ENCODE measurements around the gene HCRTR1. TPM values are rescaled to one million over a fixed set of nuclear protein-coding genes. Genes with fewer than 3 reads are reported as not detected.

Gene HCRTR1
- total RNA-seq, 1 donor: not detected

GRCh38 chr1:31576743-31577455, 40.6 kb upstream of the HCRTR1 start:
- no peaks in the 10 kb centered on the region for H3K27me3 ChIP-seq (ENCODE audit: insufficient read depth, low read length)
- no peak overlapping the region for H3K4me3 ChIP-seq (ENCODE audit: low read length)
- H3K9me3 ChIP-seq (ENCODE audit: low read depth, low read length): no peaks in the 10 kb centered on the region
- peaks cover 5% of the 10 kb centered on the region for H3K4me1 ChIP-seq (ENCODE audit: insufficient read depth, low read length)

- H3K4me3 ChIP-seq (ENCODE audit: low read length): no peak overlapping the region
- H3K9me3 ChIP-seq (ENCODE audit: low read depth, low read length): no peaks in the 10 kb centered on the region
- H3K27me3 ChIP-seq (ENCODE audit: insufficient read depth, low read length): no peaks in the 10 kb centered on the region
- peaks cover 5% of the 10 kb centered on the region for H3K4me1 ChIP-seq (ENCODE audit: insufficient read depth, low read length)
Measured at GRCh38 chr1:31577515-31578192, 39.8 kb upstream of the HCRTR1 start.

- Histone ChIP-seq H3K9me3 (ENCODE audit: low read depth, low read length) (no peaks in the 10 kb centered on the region), H3K27me3 (ENCODE audit: insufficient read depth, low read length) (no peaks in the 10 kb centered on the region), H3K4me1 (ENCODE audit: insufficient read depth, low read length) (peaks cover 5% of the 10 kb centered on the region), H3K4me3 (ENCODE audit: low read length) (no peak overlapping the region)
Measured at GRCh38 chr1:31579374-31579773, 38.1 kb upstream of the HCRTR1 start.

- H3K4me1 ChIP-seq (ENCODE audit: insufficient read depth, low read length): peaks cover 5% of the 10 kb centered on the region
- no peak overlapping the region for H3K4me3 ChIP-seq (ENCODE audit: low read length)
- H3K27me3 ChIP-seq (ENCODE audit: insufficient read depth, low read length): no peaks in the 10 kb centered on the region
- no peaks in the 10 kb centered on the region for H3K9me3 ChIP-seq (ENCODE audit: low read depth, low read length)
Measured at GRCh38 chr1:31580513-31580870, 37.0 kb upstream of the HCRTR1 start.

- peaks cover 4% of the 10 kb centered on the region for H3K4me1 ChIP-seq (ENCODE audit: insufficient read depth, low read length)
- H3K4me3 ChIP-seq (ENCODE audit: low read length): no peak overlapping the region
- no peaks in the 10 kb centered on the region for H3K27me3 ChIP-seq (ENCODE audit: insufficient read depth, low read length)
- H3K9me3 ChIP-seq (ENCODE audit: low read depth, low read length): no peaks in the 10 kb centered on the region
Measured at GRCh38 chr1:31580891-31581603, 36.4 kb upstream of the HCRTR1 start.

GRCh38 chr1:31581821-31582810, 35.4 kb upstream of the HCRTR1 start:
- H3K9me3 ChIP-seq (ENCODE audit: low read depth, low read length): no peaks in the 10 kb centered on the region
- H3K27me3 ChIP-seq (ENCODE audit: insufficient read depth, low read length): no peaks in the 10 kb centered on the region
- H3K4me1 ChIP-seq (ENCODE audit: insufficient read depth, low read length): no peaks in the 10 kb centered on the region
- H3K4me3 ChIP-seq (ENCODE audit: low read length): no peak overlapping the region

GRCh38 chr1:31583082-31583994, 34.2 kb upstream of the HCRTR1 start:
- Histone ChIP-seq H3K9me3 (ENCODE audit: low read depth, low read length) (no peaks in the 10 kb centered on the region), H3K4me1 (ENCODE audit: insufficient read depth, low read length) (no peaks in the 10 kb centered on the region), H3K4me3 (ENCODE audit: low read length) (no peak overlapping the region), H3K27me3 (ENCODE audit: insufficient read depth, low read length) (peaks cover 5% of the 10 kb centered on the region)

- H3K4me1 ChIP-seq (ENCODE audit: insufficient read depth, low read length): no peaks in the 10 kb centered on the region
- H3K27me3 ChIP-seq (ENCODE audit: insufficient read depth, low read length): peaks cover 5% of the 10 kb centered on the region
- no peaks in the 10 kb centered on the region for H3K9me3 ChIP-seq (ENCODE audit: low read depth, low read length)
Measured at GRCh38 chr1:31583995-31584868, 33.3 kb upstream of the HCRTR1 start.

GRCh38 chr1:31584869-31585735, 32.4 kb upstream of the HCRTR1 start:
- H3K4me1 ChIP-seq (ENCODE audit: insufficient read depth, low read length): no peaks in the 10 kb centered on the region
- H3K27me3 ChIP-seq (ENCODE audit: insufficient read depth, low read length): peaks cover 7% of the 10 kb centered on the region
- H3K4me3 ChIP-seq (ENCODE audit: low read length): no peak overlapping the region

More at GRCh38 chr1:31583995-31584868, 33.3 kb upstream of the HCRTR1 start:
- H3K4me3 ChIP-seq (ENCODE audit: low read length): no peak overlapping the region

GRCh38 chr1:31585736-31586365, 31.6 kb upstream of the HCRTR1 start:
- Histone ChIP-seq H3K9me3 (ENCODE audit: low read depth, low read length) (no peaks in the 10 kb centered on the region), H3K27me3 (ENCODE audit: insufficient read depth, low read length) (peaks cover 7% of the 10 kb centered on the region), H3K4me3 (ENCODE audit: low read length) (no peak overlapping the region), H3K4me1 (ENCODE audit: insufficient read depth, low read length) (no peaks in the 10 kb centered on the region)

More at GRCh38 chr1:31584869-31585735, 32.4 kb upstream of the HCRTR1 start:
- H3K9me3 ChIP-seq (ENCODE audit: low read depth, low read length): no peaks in the 10 kb centered on the region

GRCh38 chr1:31586376-31587327, 30.8 kb upstream of the HCRTR1 start:
- no peaks in the 10 kb centered on the region for H3K9me3 ChIP-seq (ENCODE audit: low read depth, low read length)
- no peaks in the 10 kb centered on the region for H3K4me1 ChIP-seq (ENCODE audit: insufficient read depth, low read length)
- peaks cover 7% of the 10 kb centered on the region for H3K27me3 ChIP-seq (ENCODE audit: insufficient read depth, low read length)
- H3K4me3 ChIP-seq (ENCODE audit: low read length): no peak overlapping the region

All from mononuclear cell (primary cell).